ENCODE measurements around the gene MTG1.
"Not testable (repeated sequence)": the region's sequence is repeated elsewhere in the genome, so short reads cannot be mapped to it uniquely, and the experiment has no call there.

MTG1 gene

GRCh38 chr10:133467286-133467911 lies 73.4 kb downstream of the MTG1 start:
- Histone ChIP-seq H3K4me2 (ENCODE audit: low read depth, low read length, poor library complexity, severe bottlenecking) (no peak overlapping the region), H3K4me1 (ENCODE audit: insufficient read depth, low read length, poor library complexity, severe bottlenecking) (peaks cover 19% of the 10 kb centered on the region), H3K9ac (ENCODE audit: low read depth, low read length, poor library complexity, severe bottlenecking) (no peak overlapping the region), H3K9me3 (ENCODE audit: insufficient read depth, low read depth, low read length) (no peaks in the 10 kb centered on the region; the same call in 1 of the 2 replicates), H4K20me1 (ENCODE audit: insufficient read depth, low read length, poor library complexity, severe bottlenecking) (no peaks in the 10 kb centered on the region), H3K9me2 (replicated peaks; ENCODE audit: low read depth, low read length) (no peaks in the 10 kb centered on the region), H2AFZ (ENCODE audit: low read length) (no peak overlapping the region), H3K27me3 (ENCODE audit: insufficient read depth, low read length, poor library complexity, severe bottlenecking) (no peaks in the 10 kb centered on the region), H3F3A (ENCODE audit: low read depth) (no peaks in the 10 kb centered on the region), H3K4me3 (ENCODE audit: low read length, poor library complexity, severe bottlenecking) (no peak overlapping the region), H3K79me2 (ENCODE audit: insufficient read depth, low read length) (peaks cover 7% of the 10 kb centered on the region; the same call in 1 of the 2 replicates), H3K36me3 (ENCODE audit: insufficient read depth, low read length) (peaks cover 14% of the 10 kb centered on the region; the same call in 1 of the 2 replicates)
- TF ChIP-seq, protein P1, sequence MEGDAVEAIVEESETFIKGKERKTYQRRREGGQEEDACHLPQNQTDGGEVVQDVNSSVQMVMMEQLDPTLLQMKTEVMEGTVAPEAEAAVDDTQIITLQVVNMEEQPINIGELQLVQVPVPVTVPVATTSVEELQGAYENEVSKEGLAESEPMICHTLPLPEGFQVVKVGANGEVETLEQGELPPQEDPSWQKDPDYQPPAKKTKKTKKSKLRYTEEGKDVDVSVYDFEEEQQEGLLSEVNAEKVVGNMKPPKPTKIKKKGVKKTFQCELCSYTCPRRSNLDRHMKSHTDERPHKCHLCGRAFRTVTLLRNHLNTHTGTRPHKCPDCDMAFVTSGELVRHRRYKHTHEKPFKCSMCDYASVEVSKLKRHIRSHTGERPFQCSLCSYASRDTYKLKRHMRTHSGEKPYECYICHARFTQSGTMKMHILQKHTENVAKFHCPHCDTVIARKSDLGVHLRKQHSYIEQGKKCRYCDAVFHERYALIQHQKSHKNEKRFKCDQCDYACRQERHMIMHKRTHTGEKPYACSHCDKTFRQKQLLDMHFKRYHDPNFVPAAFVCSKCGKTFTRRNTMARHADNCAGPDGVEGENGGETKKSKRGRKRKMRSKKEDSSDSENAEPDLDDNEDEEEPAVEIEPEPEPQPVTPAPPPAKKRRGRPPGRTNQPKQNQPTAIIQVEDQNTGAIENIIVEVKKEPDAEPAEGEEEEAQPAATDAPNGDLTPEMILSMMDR (conservative IDR thresholded peaks at IDR 0.05; ENCODE audit: low read length): no peak
- no peak for TF ChIP-seq EZH2phosphoT487 (IDR thresholded peaks at IDR 0.05; ENCODE audit: borderline replicate concordance)

DNA sequence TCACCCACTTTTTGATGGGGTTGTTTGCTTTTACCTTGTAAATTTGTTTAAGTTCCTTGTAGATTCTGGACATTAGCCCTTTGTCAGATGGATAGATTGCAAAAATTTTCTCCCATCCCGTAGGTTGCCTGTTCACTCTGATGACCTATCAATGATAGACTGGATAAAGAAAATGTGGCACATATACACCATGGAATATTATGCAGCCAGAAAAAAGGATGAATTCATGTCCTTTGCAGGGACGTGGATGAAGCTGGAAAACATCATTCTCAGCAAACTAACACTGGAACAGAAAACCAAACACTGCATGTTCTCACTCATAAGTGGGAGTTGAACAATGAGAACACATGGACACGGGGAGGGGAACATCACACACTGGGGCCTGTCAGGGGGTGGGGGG lies 75.2 kb downstream of the MTG1 start:
- not testable (repeated sequence) for H3K4me2 ChIP-seq (ENCODE audit: low read depth, low read length, poor library complexity, severe bottlenecking); H3K9me3 ChIP-seq (ENCODE audit: insufficient read depth, low read depth, low read length); H3K9ac ChIP-seq (ENCODE audit: low read depth, low read length, poor library complexity, severe bottlenecking); H3K27me3 ChIP-seq (ENCODE audit: insufficient read depth, low read length, poor library complexity, severe bottlenecking); H2AFZ ChIP-seq (ENCODE audit: low read length); H3K79me2 ChIP-seq (ENCODE audit: insufficient read depth, low read length); H3F3A ChIP-seq (ENCODE audit: low read depth); H4K20me1 ChIP-seq (ENCODE audit: insufficient read depth, low read length, poor library complexity, severe bottlenecking); H3K9me2 ChIP-seq (replicated peaks; ENCODE audit: low read depth, low read length); H3K4me3 ChIP-seq (ENCODE audit: low read length, poor library complexity, severe bottlenecking)
- Histone ChIP-seq H3K4me1 (ENCODE audit: insufficient read depth, low read length, poor library complexity, severe bottlenecking) (peaks cover 19% of the 10 kb centered on the region), H3K36me3 (ENCODE audit: insufficient read depth, low read length) (peaks cover 14% of the 10 kb centered on the region; the same call in 1 of the 2 replicates)

- Histone ChIP-seq H3F3A (ENCODE audit: low read depth) (no peaks in the 10 kb centered on the region), H4K20me1 (ENCODE audit: insufficient read depth, low read length, poor library complexity, severe bottlenecking) (no peaks in the 10 kb centered on the region), H3K4me1 (ENCODE audit: insufficient read depth, low read length, poor library complexity, severe bottlenecking) (peaks cover 42% of the 10 kb centered on the region), H3K4me3 (ENCODE audit: low read length, poor library complexity, severe bottlenecking) (no peak overlapping the region), H3K36me3 (ENCODE audit: insufficient read depth, low read length) (peaks cover 14% of the 10 kb centered on the region; the same call in 1 of the 2 replicates), H3K27me3 (ENCODE audit: insufficient read depth, low read length, poor library complexity, severe bottlenecking) (no peaks in the 10 kb centered on the region), H3K4me2 (ENCODE audit: low read depth, low read length, poor library complexity, severe bottlenecking) (no peak overlapping the region), H3K9me3 (ENCODE audit: insufficient read depth, low read depth, low read length) (no peaks in the 10 kb centered on the region; the same call in 1 of the 2 replicates), H3K9me2 (replicated peaks; ENCODE audit: low read depth, low read length) (no peaks in the 10 kb centered on the region), H3K9ac (ENCODE audit: low read depth, low read length, poor library complexity, severe bottlenecking) (no peak overlapping the region), H3K79me2 (ENCODE audit: insufficient read depth, low read length) (no peaks in the 10 kb centered on the region), H2AFZ (ENCODE audit: low read length) (no peak overlapping the region)
- no peak for TF ChIP-seq EZH2phosphoT487 (IDR thresholded peaks at IDR 0.05; ENCODE audit: borderline replicate concordance)
- TF ChIP-seq, protein P1 (conservative IDR thresholded peaks at IDR 0.05; ENCODE audit: low read length): no peak
Observed at GRCh38 chr10:133471300-133472109, 77.5 kb downstream of the MTG1 start.

Data from Loucy (cell line).